GM18861 (cell line): ENCODE measurements around the gene LYPLA2.

Experiments
- ATAC-seq: cut with Tn5 transposase; IDR thresholded peaks from one replicate; pipeline ENCODE4 v1.9.1; 2021; ENCODE audit not compliant: unreplicated experiment

Gene LYPLA2

DNA sequence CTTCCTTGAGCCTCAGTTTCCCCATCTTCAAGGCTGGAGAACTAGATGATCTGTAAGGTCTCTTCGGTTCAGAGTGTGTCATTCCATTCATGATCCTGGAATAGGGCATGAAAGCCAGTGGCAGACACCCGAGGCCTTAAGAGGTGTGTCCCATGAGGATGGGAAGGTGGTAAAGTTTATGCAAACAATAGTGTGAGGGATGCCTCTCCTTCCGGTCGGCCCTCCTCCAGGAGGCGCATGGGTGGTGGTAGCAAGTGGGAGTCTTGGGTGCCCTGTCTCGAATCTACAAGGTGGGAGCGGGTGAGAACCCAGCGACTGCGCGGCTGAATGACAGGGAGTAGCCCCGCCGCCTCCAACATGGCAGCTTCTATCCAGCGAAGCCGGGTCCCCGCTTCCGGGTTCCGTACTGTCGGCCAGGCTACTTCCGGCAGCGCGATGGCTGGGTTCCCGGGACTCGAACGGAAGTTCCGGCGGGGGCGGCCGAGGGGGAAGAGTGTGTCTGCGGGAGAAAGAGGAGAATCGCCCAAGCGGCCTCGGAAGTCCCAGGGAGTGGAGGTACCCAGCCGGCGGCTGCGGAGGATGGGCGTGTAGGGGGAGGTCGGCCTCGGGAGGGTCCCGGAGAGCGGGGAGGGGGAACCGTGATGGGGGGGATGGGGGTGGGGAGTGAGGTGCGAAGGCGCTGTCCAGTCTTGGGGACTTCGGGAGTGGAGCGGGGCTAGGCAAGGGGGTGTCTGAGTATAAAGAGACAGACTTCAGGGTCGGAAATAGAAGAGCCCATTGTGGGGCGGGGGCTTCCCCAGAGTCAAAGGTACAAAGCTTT, at the start of gene LYPLA2:
TSS of gene LYPLA2 (plus strand) at position 450 of the 820 bp plus-strand sequence. CDS start 1,538 bp downstream, outside the sequence.
- no peak for ATAC-seq

DNA sequence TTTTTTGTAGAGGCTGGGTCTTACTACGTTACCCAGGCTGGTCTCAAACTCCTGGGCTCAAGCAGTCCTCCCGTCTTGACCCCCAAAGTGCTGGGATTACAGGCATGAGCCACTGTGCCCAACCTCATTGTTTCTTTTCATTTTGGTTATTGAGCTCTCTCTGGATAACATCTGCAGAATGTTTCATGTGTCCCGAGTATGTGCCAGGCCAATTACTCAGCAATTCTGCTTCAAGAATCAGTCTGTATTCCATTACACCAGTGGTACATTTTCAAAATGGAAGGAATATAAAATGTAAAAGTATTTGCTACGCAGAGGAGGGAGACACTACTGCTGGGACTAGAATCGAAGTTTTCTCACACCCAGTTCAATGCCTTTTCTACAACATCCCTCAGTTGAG, 49.3 kb upstream of the LYPLA2 start:
- no peak for ATAC-seq

DNA sequence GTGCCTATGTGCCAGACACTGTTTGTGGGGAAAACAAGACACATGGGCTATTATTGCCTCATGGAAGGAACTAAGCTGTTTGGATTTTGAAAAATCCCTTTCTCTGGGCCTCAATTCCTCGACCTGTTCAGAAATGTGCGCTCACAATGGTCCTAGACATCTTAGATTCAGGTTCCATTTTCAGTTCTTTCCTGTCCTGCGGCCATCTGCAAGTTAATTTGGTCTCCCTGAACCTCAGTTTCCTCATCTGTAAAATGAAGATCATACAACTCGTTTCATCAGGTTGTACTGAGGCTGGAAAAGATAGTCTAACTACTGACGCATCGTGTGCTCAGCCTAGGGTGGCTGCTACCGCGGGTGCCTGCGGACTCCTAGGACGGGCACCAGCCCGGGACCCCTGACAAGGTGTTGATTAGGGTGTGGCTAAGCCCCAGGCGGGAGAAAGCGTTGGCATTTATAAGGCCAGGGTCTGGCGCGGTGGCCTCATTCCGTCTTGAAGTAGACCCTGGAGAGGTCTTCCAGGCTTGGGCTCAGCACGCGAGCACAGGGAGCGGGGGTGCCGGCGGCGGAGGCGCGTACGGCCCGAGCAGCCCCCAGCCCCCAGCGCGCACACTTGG, 48.2 kb upstream of the LYPLA2 start:
- peak; percentile 14 for ATAC-seq

DNA sequence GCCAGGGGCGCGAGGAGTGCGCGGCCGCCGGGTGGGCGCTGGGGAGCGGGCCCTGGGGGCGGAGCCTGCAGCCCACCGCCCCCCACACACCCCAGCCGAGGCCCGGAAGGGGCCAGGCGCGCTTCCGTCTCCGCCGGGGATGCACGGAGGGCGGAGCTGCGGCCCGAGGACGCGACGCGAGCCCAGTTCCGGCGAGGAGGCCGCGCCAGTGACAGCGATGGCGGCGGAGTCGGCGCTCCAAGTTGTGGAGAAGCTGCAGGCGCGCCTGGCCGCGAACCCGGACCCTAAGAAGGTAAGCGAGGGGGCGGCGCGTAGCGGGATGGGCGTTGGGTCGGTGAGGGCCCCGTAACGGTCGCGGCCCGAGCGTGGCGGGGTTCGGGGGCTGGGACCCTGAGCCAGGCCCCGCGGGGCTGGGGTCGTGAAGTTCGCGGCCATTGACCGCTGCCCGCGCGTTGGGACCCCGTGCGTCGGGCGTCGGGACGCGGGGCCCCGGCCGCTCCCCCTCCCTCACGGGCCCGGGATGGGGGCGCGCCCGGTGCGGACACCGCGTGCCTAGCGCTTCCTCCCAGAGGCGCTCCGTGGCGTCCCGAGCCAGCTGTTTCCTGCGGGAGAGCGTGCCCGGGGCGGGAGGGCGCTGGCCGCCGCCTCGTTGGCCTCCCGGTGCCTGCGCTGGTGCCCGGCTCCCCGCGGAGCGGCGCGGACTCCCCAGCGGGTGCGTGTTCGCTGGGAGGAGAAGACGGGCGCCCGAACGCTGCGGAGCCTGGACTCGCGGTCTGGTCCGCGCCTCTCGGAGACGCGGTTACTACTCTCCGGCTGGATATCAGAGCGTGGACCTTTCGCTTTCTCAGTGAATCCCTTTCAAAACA, 47.4 kb upstream of the LYPLA2 start, which contains the start of gene ELOA:
TSS of gene ELOA (plus strand) at position 185 of the 866 bp plus-strand sequence. CDS start at position 218, 33 bp downstream.
- ATAC-seq = peak; percentile 59

DNA sequence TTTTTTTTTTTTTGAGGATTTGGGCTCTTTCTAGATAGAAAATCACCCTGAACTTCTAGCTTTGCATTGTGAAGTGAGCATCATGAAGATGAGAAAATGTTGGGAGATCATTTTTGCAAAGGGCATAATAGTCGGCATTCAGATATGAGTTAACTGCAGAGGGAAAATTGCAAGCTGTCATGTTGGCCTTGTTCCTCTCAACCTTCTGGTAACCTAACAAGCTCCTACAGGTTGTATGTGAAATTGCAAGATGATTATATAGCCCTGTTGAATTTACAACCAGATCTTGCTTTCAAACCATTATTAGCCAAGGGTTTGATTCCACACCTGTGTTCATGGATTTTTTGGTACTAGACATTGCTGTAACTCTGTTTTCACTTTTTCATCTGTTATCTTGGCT, 45.4 kb upstream of the LYPLA2 start:
- no peak for ATAC-seq

DNA sequence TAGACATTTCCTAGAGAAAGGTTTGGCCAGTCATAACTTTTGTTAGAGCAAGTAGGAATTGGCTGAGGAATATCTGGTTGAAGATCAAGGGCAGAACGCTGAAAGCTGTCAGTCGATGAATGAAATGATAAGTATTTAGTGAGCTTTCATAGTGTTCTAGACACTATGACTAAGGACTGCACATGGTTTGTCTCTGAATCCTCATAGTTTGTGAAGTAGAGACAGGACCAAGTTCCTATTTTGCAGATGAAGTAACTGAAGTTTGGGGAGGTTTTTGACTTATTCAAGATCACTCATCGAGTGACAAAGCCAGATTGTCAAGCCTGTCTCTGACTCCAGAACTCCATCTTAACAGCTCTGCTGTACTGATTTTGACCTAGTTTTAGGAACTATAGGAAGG, 42.9 kb upstream of the LYPLA2 start:
- ATAC-seq = no peak

DNA sequence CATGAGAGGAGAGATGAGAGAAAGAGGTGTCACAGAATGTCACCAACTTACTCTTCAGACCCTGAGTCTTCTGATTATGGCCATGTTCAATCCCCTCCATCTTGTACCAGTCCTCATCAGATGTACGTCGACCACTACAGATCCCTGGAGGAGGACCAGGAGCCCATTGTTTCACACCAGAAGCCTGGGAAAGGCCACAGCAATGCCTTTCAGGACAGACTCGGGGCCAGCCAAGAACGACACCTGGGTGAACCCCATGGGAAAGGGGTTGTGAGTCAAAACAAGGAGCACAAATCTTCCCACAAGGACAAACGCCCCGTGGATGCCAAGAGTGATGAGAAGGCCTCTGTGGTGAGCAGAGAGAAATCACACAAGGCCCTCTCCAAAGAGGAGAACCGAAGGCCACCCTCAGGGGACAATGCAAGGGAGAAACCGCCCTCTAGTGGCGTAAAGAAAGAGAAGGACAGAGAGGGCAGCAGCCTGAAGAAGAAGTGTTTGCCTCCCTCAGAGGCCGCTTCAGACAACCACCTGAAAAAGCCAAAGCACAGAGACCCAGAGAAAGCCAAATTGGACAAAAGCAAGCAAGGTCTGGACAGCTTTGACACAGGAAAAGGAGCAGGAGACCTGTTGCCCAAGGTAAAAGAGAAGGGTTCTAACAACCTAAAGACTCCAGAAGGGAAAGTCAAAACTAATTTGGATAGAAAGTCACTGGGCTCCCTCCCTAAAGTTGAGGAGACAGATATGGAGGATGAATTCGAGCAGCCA, 39.7 kb upstream of the LYPLA2 start:
- no peak for ATAC-seq

DNA sequence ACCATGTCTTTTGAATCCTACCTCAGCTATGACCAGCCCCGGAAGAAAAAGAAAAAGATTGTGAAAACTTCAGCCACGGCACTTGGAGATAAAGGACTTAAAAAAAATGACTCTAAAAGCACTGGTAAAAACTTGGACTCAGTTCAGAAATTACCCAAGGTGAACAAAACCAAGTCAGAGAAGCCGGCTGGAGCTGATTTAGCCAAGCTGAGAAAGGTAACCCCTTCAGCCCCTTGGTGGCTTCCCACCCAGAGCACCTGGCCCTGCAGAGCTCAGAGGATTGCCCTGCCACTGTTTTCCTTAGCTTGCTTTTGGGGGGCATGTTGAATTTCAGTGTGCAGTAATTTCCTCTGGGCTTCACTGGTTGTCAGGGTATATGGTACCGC, 39.1 kb upstream of the LYPLA2 start:
- ATAC-seq = no peak

DNA sequence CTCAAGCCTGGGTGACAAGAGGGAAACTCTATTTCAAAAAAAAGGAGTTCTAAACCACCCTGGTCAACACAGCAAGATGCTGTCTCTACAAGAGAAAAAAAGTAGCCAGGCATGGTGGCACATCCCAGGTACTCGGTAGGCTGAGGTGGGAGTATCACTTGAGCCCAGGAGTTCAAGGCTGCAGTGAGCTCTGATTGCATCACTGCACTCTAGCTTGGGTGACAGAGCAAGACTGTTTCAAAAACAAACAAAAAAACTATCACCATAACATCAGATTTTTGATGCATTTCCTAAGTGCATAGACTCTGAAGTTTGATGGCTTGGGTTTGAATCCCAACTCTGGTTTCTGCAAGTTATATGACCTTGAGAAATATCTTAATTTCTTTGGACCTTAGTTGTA, 38.0 kb upstream of the LYPLA2 start:
- ATAC-seq = no peak

DNA sequence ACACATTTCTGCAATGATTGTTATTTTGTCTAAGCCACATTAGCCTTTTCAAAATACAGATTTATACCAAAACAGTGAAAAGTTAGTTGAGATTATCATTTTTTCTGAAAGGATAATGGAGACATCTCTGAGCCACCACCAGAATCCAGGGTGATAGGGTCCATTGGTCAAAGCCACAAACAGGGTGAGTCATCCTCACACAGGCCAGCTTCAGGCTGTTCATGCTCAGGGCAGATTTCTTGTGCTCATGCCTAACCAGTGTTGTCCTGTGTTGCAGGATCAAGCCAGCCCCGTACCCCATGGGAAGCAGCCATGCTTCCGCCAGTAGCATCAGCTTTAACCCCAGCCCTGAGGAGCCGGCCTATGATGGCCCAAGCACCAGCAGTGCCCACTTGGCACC, 34.3 kb upstream of the LYPLA2 start:
- ATAC-seq = no peak

DNA sequence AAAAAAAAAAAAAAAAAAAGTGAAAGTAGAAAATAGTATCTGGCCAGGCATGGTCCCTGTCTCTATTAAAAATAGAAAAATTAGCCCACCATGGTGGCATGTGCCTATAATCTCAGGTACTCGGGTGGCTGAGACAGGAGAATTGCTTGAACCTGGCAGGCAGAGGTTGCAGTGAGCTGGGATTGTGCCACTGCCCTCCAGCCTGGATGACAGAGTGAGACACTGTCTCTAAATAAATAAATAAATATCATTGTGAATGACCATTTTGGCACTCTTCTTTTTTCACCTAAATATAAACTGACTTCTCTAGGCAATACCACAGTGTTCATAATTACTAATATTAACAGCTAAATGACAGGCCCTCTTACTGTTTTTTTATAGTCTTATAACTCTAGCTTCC, 33.1 kb upstream of the LYPLA2 start:
- ATAC-seq = no peak

DNA sequence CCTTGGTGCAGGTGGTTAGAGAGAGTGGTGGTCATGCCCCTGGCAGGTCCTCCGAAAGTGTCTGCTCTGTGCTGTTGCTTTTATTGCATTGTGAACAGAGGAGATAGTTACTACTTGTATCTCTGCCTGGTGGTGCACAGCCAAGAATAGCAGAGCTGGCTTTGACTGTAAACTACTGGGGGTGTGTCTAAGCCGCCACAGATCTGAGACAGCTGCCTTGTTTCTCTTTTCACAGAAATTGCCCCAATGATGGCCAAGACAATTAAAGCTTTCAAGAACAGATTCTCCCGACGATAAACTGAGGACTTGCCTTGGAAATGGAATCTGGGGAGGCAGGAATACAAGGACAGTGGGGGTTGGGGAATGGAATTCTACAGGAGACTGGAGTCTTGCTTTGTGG, 31.7 kb upstream of the LYPLA2 start:
- ATAC-seq = no peak

DNA sequence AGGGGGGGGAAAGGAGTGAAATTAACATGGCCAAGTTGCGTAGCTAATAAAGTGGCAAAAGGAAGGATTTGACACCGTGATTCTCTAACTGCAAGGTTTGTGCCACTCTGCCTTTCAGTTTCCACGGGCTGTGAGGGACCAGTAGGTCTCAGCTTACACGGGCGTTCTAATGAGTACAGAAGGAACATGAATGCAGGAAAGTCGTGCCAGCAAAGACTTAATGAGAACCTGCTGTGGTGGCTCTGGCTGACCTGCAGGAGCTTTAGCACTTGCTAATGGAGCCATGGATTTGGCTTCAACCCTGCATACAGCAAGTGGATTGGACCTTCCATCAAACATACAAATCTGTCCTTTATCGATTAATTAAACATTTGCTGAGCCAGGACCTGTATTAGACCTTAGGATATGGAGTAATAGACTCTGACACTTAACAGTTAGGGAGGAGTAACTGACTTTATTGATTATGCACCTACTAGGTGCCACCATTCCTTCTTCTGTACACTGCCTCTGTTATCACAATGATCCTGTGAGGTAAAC, 27.8 kb upstream of the LYPLA2 start:
- ATAC-seq = no peak

DNA sequence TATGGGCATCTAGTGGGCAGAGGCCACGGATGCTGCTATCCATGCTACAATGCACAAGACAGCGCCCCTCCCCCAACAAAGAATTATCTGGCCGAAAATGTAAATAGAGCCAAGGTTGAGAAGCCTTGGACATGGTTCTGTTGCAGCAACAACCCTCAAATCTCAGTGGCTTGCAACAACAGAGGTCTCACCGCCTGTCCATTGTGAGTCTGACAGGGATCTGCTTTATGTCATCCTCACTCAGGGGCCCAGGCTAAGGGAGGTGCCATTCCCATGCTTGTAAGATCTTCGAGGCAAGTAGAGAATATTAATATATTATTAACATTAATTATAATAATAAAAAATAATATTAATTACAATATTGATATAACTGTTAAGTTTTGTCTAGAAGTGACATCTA, 22.2 kb upstream of the LYPLA2 start:
- ATAC-seq = no peak

DNA sequence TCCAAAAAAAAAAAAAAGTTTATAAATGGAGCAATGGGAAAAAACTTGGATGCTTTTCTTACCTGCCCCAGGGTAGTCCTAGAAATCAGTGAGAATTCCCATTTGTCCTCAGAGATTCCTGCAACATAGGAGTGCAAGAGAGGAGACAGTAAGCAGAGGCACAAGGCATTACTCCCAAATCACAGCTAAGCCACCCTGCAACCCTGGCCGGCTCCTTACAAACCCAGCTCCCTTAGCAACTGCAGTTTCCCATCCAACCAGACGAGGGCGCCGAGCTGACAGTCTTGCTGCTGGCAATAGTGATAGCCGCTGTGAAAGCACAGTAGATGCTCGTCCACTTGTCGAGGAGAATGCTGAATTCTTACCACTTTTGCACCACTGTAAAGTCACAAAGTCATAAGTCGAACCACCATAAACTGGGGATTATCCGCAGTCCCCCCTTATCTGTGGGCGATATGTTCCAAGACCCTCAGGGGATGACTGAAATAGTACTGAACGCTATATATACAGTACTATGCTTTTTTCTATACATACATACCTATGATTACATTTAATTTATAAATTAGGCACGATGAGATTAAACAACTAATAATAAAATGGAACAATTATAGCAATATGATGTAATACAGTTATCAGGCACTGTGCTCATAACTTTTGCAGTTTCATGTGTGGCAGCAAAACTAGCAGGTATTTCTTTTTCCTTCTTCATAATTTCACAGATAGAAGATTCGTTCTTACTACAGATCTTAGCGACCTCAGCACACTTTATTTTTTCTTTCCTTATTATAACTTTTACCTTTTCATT, 18.7 kb upstream of the LYPLA2 start:
- no peak for ATAC-seq

DNA sequence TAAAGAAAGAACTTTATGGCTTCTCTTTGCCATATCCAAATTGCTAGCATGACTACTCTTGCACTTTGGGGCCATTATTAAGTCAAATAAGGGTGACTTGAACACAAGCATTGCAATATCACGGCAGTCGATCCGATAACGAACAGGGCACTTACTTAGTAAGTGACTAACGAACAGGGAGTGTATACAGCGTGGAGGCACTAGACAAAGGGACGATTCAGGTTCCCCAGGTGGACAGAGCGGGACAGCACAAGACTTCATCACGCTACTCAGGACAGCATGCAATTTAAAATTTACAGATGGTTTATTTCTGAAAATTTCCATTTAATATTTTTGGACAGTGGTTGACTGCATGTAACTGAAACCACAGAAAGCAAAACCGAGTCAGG, 18.1 kb upstream of the LYPLA2 start:
- ATAC-seq = no peak

DNA sequence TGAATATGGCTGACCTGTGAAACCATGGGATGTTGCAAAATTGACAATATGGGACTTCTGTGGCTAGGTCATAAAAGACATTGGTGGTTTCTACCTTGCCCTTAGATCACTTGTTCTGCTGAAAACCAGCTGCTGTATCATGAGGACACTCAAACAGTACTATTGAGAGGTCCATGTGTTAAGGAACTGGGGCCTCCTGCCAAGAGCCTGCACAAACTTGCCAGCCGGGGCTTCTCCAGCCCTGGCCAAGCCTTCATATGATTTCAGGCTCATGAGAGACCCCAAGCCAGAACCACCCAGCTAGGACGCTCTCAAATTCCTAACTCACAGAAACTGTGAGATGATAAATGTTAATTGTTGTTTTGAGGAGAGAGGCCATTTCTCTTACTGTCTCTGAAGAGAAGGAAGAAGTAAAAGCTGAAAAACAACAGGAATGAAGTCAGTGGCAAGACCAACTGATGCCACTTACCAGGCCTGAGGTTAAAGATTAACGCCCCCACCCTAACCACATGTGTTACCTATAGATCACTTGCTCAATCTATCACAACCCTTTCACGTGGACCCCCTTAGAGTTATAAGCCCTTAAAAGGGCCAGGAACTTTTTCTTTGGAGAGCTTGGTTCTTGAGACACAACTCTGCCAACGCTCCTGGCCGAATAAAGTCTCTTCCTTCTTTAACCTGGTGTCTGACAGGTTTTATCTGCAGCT, 16.6 kb upstream of the LYPLA2 start:
- no peak for ATAC-seq

DNA sequence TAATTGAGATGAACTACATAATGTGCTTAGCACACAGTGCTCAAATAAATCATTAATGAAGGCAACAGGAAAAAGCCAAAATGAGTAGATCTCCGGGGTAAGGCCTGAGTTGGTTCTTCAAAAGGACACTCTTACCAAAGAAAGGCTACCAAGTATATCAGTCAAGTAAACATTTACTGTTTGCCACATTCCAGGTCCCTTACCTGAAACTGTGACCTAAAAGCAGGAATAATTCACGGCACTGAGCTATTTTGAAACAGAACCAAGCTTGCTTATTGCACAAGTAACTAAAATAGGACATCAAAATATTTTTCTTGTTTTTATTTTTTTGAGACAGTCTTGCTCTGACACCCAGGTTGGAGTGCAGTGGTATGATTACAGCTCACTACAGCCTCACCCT, 14.7 kb upstream of the LYPLA2 start:
- ATAC-seq = no peak
